Thyroid gland (tissue), 4 donors: Measurements from ENCODE around the gene GNG3.

ENCODE experiments used
- CTCF ChIP-seq, 6 experiments: fragments of 200-600 bp in 3 of 6; fragments of 450-650 bp in 3 of 6; sonication (generic) in 3 of 6; IDR thresholded peaks; one replicate each; pipeline ENCODE4 v1.5.1; 2016 to 2019; ENCODE audit warnings: antibody characterized with exemption in 6 of 6, mild to moderate bottlenecking in 2 of 6, inconsistent platforms in 1 of 6, moderate library complexity in 1 of 6
- POLR2A ChIP-seq, 2 donors: fragments of 450-650 bp; IDR thresholded peaks; one replicate each; pipeline ENCODE4 v1.6.1; 2017; ENCODE audit warnings: antibody characterized with exemption in 2 of 2, mild to moderate bottlenecking in 2 of 2, moderate library complexity in 1 of 2

GRCh38 chr11:62724171-62724570 is 16.7 kb downstream of the GNG3 start:
- no peak for TF ChIP-seq CTCF (IDR thresholded peaks at IDR 0.05)
- no peak for TF ChIP-seq POLR2A (IDR thresholded peaks at IDR 0.05)
